Measurements from ENCODE around the gene TRAPPC2L.

The TRAPPC2L gene

GRCh38 chr16:88872650-88873331 lies 15.9 kb downstream of the TRAPPC2L start:
- no peak for TF ChIP-seq PKNOX1 (IDR thresholded peaks at IDR 0.05)
- no peak for TF ChIP-seq HDGF (IDR thresholded peaks at IDR 0.05; ENCODE audit: borderline replicate concordance)
- no peak for TF ChIP-seq L3MBTL2 (conservative IDR thresholded peaks at IDR 0.05)
- TF ChIP-seq ARNT (IDR thresholded peaks at IDR 0.05) = no peak
- no peak for TF ChIP-seq BHLHE40 (IDR thresholded peaks at IDR 0.05; ENCODE audit: borderline replicate concordance)
- no peak for TF ChIP-seq ELF4 (IDR thresholded peaks at IDR 0.05)
- TF ChIP-seq LEF1 (IDR thresholded peaks at IDR 0.05; ENCODE audit: borderline replicate concordance) = no peak
- TF ChIP-seq FOXK2 (IDR thresholded peaks at IDR 0.05) = no peak
- TF ChIP-seq FOXA1 (IDR thresholded peaks at IDR 0.05) = no peak
- no peak for TF ChIP-seq NFRKB (IDR thresholded peaks at IDR 0.05)
- TF ChIP-seq FOXM1 (IDR thresholded peaks at IDR 0.05; ENCODE audit: borderline replicate concordance) = no peak
- TF ChIP-seq ZNF384 (IDR thresholded peaks at IDR 0.05) = no peak
- no peak for TF ChIP-seq TARDBP (IDR thresholded peaks at IDR 0.05)
- no peak for TF ChIP-seq SUZ12 (IDR thresholded peaks at IDR 0.05)
- TF ChIP-seq CTBP1 (IDR thresholded peaks at IDR 0.05; ENCODE audit: borderline replicate concordance) = no peak
- TF ChIP-seq SP1 (IDR thresholded peaks at IDR 0.05) = no peak
- no peak for DNase-seq (ENCODE audit: extremely low spot score)
- CTCF ChIA-PET = no interaction called here

GRCh38 chr16:88874938-88875599 lies 18.1 kb downstream of the TRAPPC2L start:
- ChIA-PET POLR2A (no interaction called here), CTCF (no interaction called here)
- TF ChIP-seq ELF4 (IDR thresholded peaks at IDR 0.05) (no peak), CTBP1 (IDR thresholded peaks at IDR 0.05; ENCODE audit: borderline replicate concordance) (no peak)
- no peak for DNase-seq (ENCODE audit: extremely low spot score)

More at GRCh38 chr16:88872650-88873331, 15.9 kb downstream of the TRAPPC2L start:
- POLR2A ChIA-PET = no interaction called here

GRCh38 chr16:88875703-88876234 lies 18.8 kb downstream of the TRAPPC2L start:
- TF ChIP-seq BHLHE40 (IDR thresholded peaks at IDR 0.05; ENCODE audit: borderline replicate concordance) (no peak), CTBP1 (IDR thresholded peaks at IDR 0.05; ENCODE audit: borderline replicate concordance) (no peak), ARNT (IDR thresholded peaks at IDR 0.05) (no peak), SP1 (IDR thresholded peaks at IDR 0.05) (no peak), SUZ12 (IDR thresholded peaks at IDR 0.05) (no peak), HDGF (IDR thresholded peaks at IDR 0.05; ENCODE audit: borderline replicate concordance) (no peak), FOXA1 (IDR thresholded peaks at IDR 0.05) (no peak), TARDBP (IDR thresholded peaks at IDR 0.05) (no peak), LEF1 (IDR thresholded peaks at IDR 0.05; ENCODE audit: borderline replicate concordance) (no peak), ZNF384 (IDR thresholded peaks at IDR 0.05) (no peak), L3MBTL2 (conservative IDR thresholded peaks at IDR 0.05) (no peak), PKNOX1 (IDR thresholded peaks at IDR 0.05) (no peak), FOXK2 (IDR thresholded peaks at IDR 0.05) (no peak), FOXM1 (IDR thresholded peaks at IDR 0.05; ENCODE audit: borderline replicate concordance) (no peak), ELF4 (IDR thresholded peaks at IDR 0.05) (no peak)
- DNase-seq (ENCODE audit: extremely low spot score) = no peak
- ChIA-PET CTCF (no interaction called here), POLR2A (no interaction called here)

GRCh38 chr16:88876942-88877526 lies 20.1 kb downstream of the TRAPPC2L start:
- ChIA-PET POLR2A (no interaction called here), CTCF (no interaction called here)
- TF ChIP-seq TARDBP (IDR thresholded peaks at IDR 0.05) (no peak), LEF1 (IDR thresholded peaks at IDR 0.05; ENCODE audit: borderline replicate concordance) (no peak), ARNT (IDR thresholded peaks at IDR 0.05) (no peak), SP1 (IDR thresholded peaks at IDR 0.05) (no peak)
- no peak for DNase-seq (ENCODE audit: extremely low spot score)

- DNase-seq (ENCODE audit: extremely low spot score) = no peak
- no peak for TF ChIP-seq ZNF384 (IDR thresholded peaks at IDR 0.05)
- no peak for TF ChIP-seq NFRKB (IDR thresholded peaks at IDR 0.05)
- no peak for TF ChIP-seq TARDBP (IDR thresholded peaks at IDR 0.05)
- no peak for TF ChIP-seq BHLHE40 (IDR thresholded peaks at IDR 0.05; ENCODE audit: borderline replicate concordance)
- TF ChIP-seq HDGF (IDR thresholded peaks at IDR 0.05; ENCODE audit: borderline replicate concordance) = no peak
- TF ChIP-seq SUZ12 (IDR thresholded peaks at IDR 0.05) = no peak
- TF ChIP-seq ELF4 (IDR thresholded peaks at IDR 0.05) = no peak
- TF ChIP-seq LEF1 (IDR thresholded peaks at IDR 0.05; ENCODE audit: borderline replicate concordance) = no peak
- TF ChIP-seq FOXM1 (IDR thresholded peaks at IDR 0.05; ENCODE audit: borderline replicate concordance) = no peak
- TF ChIP-seq CTBP1 (IDR thresholded peaks at IDR 0.05; ENCODE audit: borderline replicate concordance) = no peak
- TF ChIP-seq ARNT (IDR thresholded peaks at IDR 0.05) = no peak
- no peak for TF ChIP-seq FOXK2 (IDR thresholded peaks at IDR 0.05)
- no peak for TF ChIP-seq PKNOX1 (IDR thresholded peaks at IDR 0.05)
- no peak for TF ChIP-seq FOXA1 (IDR thresholded peaks at IDR 0.05)
- no peak for TF ChIP-seq L3MBTL2 (conservative IDR thresholded peaks at IDR 0.05)
- ChIA-PET POLR2A (no interaction called here), CTCF (no interaction called here)
These were observed 20.8 kb downstream of the TRAPPC2L start for GRCh38 chr16:88877564-88878289.

Measured in HEK293T (cell line).